ENCODE results near the gene OAT.

The OAT gene

DNA sequence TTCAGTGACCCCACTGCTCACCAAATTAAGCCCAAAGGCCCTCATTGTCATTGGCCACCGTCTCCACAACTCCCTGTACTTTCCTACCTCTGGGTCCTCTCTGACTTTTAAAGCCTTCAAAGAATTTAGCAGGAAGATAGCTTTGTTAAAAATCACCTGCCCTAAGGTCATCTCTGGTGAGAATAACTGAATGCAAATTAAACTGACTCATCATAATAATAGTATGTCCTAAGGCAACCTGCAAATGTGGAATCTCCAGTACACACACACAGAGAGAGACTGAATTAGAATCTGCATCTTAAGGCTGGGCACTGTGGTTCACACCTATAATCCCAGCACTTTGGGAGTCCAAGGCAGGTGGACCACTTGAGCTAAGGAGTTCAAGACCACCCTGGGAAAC, 24.1 kb downstream of the OAT start:
- no peak for DNase-seq

DNA sequence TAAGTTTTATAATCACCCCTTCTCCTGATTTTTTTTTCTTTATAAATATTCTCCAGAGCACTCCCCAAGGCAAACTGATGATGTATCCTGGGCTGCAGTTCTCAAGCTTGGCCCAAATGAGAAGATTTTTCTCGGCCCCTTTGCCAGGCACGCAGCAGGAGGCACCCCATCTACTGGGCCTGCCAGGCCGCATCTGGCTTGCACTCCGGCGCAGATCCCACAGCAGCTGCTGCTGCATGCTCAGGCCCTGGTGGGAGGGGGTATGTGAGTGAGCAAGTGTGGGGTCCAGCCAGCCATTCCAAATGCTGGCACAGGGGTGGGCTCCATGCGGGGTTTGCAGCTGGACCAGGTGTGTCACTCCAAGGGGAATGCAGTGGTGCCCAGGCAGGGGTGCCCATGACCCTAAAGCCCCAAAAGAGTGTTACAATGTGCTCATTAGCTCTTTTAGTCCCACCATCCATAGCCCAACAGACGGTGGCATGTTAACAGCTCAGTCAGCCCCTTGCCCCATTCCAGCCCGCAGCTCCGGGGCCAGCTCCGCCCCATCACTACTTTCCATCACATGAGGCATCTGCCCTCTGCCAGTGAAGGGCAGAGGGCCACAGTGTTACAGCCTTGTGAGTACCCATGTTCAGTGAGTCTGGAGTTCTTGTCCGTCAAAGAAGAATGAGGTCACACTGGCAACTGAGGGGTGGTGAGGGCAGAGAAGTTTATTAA, 25.9 kb downstream of the OAT start:
- DNase-seq: no peak

DNA sequence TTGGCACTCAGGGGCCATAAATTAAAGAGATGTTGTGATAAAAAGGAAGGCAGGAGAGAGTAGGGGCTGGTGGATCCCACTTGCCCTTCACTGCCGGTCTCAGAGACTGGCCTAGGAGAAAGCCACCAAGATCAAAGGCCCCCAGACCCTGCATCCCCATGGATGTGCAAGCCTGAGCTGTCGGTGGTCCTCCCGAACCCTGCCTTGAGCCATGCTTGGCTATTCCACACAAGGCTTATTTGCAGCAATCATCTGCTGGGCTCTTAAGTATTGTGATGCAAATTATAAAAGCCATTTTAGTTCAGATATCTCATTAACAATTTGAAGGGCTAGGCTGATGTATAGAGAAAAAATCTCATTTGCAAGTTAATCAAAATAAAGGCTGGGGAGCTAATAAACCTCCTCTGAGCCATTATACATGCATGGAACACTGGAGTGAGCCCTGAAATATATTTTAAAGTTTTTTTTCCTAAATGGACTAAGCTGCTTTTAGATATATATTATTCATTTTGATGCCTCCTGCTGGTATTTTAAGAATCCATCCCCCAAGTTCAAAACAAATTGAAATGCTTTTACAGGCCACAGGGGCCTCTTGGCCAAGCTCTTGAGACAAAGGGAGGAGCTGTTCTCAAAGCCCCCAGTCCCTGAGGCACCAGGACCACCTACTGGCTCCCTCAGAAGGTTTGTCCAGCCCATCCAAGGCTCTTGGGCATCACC, 28.1 kb downstream of the OAT start:
- no peak for DNase-seq

DNA sequence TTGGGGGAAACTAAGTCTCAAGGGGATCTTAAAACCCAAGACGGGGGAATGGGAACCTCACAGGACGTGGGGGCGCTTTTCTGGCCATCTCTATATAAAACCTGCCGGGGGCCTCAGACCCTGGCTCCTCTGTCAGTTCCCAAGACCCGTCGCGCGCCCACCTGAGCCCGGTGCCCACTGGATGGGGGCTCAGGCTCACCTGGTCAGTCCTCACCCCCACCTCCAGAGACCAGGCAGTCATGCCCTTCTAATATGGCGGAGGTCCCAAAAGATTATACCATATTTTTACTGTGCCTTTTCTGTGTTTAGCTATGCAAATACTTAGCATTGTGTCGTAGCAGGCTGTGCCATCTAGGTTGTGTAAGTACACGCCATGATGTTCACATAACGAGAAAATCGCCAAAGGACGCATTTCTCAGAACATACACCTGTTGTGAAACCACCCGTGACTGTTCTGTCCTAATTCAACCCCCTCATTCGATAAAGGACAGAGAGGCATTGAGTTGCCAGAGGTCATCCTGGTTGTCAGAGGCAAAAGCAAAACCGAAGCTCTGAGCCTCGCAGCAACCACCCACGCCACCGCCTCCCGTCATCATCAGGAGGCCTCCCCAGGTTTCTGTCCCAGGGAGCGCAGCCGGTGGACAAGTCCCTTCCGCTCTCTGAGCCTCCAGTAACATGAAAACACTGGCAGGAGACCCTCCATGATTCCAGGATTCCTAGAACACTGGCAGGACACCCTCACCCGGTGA, 28.9 kb downstream of the OAT start:
- DNase-seq: no peak

DNA sequence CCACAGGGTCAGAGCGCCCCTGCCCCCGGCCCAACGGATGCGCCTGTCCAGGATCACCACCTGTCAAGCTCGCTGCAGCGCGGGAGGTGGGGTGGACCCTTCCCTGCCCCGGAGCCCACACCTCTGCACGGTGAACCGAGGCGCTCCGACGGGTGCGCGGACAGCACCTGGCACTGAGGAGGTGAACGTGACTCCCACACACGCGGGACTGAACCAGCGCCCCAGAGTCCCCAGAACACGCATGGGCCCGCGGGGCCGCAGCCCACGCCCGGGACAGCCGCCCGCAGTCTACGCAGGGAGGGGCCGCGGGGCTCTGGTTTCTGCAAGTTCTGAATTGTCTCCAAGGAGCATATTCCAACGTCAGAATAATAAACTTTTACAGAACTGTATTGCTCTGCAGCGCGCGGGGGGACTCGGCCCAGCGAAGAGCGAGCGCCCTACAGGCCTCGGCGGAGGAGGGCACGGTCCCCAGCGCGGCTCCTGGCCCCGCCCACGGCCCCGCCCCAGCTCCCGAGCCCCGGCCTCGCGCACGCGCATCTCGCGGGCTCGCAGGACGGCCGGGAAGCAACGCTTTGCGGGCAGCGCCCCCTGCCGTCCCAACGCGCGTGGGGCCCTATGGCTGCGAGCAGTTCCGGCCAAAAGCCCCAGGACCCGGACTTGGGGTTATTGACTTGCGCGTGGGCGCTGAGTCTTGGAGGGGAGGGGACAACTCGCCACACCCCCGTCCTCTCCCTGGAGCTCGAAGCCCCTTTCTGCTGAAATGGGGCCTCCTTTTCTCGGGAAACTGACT, 29.7 kb downstream of the OAT start:
- no peak for DNase-seq

DNA sequence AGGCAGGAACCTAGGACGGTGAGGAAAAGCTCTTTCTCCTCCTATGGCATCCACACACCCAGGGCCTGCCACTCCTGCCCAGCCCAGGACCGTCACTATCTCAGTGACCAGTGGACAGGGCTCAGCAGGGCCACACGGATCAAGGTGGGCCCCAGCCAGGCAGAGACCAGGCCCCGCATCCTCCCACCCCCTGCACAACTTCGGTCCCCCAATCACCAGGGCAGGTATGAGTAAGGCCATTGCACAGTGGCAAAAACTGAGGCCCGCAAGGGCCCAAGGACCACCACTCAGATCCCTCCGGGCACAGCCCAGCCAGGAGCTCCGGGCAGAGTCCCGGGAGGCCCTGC, 30.3 kb downstream of the OAT start:
- DNase-seq: no peak

DNA sequence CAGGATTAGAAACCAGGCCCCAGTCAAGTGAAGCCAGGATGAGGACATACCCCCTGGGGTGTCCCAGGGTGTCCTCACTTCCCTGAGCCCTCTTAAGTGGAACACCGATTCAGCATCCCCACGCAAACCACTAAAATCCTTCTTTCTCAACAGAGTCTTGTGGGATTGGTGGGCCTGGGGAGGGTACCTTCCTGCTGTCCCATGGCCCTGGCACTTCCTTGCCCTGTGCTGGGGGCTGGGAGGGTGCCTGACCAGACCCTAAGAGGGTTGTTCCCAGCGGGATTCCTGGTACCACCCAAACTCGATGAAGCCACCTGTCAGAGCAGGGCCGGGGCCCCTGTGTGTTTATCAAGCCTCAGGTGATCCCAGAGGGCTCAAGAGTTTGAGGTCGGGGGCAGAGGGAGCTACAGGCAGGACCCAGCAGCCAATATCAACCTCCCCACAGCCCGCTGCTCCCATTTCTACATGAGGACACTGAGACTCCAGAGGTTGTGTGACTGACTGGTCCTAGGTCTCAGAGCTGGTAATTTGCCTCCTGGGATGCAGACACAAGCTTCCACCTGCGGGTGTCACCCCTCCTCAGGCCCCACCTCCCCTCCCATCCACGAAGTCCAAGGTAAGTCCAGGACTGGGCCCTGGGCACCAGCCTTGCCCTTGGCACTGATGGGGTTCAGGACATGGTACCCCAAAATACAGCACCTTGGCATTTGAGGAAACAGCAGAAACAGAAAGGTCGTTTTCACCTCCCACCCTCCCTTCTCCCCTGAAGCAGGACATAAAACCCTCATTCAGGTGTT, 31.4 kb downstream of the OAT start:
- no peak for DNase-seq

DNA sequence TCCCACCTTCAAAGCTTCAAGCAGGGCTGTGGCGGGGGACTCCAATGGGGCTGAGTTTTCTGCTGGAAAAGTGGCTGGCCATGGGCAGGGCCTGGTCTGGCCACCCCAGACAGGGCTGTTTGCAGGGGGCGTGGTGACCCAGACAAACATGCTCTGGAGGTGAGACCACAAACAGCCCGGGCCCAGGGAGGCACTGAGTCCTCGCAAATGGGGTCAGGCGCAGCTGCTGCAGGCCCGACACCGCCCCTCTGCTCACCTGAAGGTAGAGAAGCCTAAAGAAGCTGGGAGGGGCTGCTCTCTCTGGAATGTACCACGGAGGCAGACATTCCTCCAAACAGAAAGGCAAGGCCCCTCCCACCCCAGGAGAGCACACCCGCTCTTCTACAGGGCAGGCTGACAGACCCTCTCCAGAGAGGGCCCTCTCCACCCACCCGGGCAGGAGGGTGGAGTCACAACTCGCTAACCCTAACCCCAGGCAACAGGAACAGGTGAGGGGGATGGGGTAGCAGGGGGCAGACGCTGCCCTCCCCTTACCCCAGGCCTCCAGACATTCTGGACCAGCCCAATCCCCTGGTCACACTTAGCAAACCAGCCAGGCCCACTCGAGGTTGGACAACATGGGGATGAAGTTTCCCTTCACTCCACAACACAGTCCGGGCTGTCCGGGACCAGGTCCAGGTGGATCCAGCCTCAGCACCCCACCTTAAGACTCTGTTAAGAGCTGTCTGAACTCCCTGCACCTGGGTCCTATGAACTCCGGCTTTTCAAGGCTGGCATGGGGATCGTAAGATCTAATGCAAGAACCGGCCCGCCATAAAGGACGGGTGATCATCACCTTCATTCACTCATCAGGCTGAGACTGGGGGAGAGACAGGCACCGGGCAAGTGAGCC, 32.3 kb downstream of the OAT start:
- no peak for DNase-seq

DNA sequence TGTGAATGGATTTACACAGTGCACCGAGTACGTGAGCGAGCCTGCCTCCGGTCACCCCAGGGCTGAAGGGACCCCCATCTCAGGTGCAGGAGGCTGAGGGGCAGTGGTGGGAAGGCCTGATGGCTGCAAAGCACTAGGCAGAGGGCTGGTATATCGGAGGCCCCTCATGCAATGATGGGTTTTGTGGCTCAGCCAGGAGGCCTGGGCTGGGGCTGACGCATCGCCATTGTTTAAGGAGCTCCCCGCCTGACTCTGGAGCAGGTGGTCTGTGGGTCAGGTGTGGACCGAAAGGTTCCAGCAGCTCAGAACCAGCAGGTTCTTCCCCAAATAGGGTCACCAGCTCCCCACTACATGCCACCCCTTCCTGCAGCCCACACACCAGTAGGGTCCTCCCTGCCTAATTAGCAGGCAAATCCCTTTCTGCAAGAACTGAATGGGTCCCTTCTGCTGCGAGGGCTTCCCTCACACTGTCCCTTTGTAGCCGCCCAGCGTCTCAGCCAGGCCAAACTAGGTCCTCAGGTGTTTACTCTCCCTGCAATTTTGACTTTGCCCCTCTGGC, 33.0 kb downstream of the OAT start:
- no peak for DNase-seq

DNA sequence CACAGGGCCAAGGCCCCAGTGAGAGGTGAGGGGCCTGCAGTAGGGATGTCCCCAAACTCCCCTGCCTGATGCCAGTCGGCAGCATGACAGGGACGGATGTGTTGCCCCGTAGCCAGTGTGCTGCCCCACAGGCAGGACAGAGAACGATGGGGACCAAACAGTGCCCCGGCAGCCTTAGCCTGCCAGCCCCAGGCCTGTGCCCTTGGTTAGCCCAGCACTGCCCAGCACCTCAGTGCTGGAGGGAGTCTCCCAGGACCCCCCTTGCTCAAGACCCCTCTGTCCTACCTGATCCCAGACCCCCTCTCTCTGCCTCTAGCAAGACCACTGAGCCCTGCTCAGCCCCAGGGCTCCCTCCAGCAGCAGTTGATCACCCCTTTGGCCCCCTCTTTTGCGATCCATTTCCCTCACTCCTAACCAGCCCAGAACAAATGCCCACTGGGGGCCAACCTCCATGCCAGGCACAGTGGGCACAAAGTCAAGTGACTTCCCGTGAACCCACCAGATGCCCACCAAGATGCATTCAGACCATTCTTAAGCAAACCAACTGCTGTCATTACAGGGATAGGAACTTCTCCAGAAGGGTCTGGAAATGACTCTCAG, 34.0 kb downstream of the OAT start:
- no peak for DNase-seq

DNA sequence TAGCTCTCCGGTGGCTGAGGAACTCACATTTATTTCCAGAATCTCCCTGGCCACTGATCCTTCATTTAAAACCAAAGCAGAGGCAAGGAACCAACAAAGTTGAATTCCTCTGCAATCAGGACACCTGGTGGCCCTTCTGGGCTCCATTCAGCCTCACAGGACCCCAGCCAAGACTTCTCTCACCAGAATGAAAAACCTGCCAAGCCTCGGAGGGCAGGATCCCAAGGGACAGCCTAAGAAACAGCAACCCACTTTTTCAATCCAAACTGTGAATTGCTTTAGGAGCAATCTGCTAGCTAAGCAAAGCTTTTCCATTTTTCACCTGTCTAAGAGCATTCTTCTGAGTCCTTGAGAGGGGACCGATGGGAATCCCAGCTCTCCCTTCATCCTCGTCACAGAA, 34.6 kb downstream of the OAT start:
- DNase-seq: no peak

DNA sequence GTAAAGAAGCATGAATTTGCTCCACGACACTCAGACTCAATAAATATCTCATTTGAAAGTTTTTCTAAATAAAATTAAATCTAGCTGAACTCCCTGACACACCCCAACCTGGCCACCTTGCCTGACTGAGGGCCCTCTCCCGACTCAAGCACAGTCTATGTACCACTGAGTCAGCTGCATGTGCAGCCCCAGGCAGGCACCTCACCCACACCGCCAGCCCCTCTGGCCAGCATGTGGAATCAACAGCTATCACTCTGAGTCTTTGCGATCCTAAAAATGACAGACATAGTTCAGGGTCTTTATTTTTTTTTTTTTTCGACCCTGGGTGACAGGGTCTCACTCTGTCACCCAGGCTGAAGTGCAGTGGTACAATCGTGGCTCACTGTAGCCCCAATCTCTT, 35.2 kb downstream of the OAT start:
- no peak for DNase-seq

DNA sequence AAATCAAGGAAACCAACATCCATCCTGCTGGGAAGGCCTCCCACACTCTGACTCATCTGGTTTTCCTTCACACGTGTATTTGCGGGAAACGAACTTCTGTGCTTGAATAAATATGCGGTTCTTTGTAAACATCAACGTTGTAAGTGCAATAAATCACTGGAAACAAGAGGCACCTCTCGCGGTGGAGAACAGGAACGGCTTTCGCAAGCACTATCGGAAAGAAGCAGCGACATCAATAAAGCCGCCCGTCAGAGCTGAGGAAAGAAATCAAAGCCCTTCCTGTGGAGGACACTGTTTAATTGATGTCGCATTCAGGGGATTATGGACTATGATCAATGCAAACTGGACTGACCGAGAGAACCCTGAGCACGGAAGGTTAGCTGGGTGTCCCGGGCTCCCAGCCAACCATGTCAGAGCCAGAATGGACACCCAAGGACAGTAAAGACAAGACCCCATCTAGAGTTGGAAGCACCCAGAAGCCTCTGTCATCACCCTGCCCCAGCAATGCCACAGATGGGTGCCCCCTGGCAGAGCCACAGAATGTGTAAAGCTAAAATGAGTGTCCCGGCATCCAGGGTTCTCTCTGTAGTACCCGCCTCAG, 37.6 kb downstream of the OAT start:
- DNase-seq: no peak

DNA sequence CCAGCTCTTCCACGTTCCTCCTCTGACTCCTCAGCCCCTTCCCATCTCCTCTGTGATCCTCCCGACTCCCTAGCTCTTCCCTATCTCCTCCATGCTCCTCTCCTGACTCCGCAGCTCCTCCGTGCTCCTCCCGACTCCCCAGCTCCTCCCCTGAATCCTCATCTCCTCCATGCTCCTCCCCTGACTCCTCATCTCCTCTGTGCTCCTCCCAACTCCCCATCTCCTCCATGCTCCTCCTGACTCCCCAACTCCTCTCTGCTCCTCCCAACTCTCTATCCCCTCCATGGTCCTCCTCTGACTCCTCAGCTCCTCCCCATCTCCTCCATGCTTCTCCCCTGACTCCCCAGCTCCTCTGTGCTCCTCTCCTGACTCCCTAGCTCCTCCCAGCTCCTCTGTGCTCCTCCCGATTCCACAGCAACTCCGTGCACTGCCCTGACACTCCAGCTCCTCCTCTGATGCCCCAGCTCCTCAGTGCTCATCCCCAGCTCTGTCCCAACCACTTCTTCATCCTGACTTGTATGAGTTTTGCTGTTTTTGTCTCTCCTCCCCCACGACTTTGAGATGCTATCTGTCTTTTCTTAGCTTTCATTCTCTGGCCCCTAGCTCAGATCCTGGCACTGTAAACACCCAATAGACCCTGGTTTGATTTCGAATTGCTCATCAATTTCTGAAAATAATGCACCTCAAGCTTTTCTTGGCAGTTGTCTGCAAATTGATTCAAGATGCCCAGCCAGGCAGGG, 38.3 kb downstream of the OAT start:
- no peak for DNase-seq

DNA sequence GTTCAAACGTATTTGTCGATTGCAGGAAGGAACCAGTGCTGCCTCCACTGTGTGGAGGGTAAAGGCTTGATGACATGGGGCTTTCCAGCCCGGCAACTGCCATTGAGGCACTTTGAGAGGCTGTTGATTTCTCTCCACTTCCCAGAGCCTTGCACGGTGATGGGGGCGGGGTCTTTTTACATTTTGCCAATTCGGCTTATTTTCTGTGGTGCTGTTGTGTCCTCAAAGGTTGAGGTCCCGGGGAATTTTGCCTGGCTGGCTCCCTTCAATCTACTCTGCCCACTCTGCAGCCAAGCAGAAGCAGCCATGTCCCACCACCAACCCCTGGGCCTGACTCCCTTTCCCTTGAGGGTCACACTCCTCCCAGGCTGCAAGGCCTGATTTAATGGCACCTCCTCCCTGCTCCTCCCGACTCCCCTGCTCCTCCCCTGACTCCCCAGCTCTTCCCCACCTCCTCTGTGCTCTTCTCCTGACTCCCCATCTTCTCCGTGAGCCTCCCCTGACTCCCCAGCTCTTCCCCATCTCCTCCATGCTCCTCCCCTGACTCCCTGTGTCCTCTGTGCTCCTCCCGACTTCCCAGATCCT, 39.0 kb downstream of the OAT start:
- no peak for DNase-seq

DNA sequence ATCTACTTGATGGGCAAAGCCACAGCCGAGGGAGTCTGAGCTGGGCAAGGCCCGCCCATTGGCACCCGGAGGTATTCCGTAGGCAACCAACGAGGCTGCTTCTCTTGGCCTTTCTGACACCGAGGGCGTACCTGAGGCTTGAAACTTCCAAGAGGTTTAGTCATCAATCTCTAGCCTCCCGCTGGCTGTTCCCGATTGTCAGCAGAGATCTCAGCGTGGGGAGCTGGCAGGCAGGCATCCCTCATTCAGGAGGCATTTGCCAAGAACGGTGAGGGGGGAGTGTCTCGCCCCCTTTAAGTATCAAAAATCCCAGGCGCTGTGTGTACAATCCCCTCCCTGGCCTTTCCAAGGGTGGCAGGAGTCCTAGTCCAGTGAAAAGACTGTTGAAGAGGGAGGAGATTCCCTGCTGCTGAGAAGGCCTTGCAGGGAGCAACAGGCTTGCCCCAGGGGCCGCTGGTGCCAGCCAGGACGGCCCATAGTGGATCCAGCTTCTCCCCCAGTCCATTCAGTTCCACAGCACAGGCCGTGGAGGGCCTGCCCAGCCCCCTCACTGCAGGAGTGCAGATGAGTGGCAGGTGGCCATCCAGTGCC, 39.7 kb downstream of the OAT start:
- DNase-seq: no peak

DNA sequence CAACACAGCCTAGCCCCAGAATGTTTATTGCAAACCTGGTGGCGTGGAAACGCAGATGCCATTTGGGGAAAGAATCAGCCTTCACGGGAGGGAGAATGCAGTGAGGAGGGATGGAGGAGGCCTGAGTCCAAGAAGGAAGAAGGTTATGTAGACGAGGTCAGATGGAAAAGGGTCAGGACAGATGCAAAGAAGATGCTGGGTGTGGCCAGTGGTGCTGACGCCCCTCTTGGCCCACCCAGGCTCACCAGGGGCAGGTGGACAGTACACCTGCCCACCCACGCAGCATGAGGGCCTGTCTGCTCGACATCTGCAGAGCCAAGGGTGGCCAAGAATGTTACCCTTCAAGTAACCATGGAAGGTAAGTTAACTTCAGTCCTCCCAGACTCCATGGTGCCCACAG, 40.5 kb downstream of the OAT start:
- DNase-seq: no peak

DNA sequence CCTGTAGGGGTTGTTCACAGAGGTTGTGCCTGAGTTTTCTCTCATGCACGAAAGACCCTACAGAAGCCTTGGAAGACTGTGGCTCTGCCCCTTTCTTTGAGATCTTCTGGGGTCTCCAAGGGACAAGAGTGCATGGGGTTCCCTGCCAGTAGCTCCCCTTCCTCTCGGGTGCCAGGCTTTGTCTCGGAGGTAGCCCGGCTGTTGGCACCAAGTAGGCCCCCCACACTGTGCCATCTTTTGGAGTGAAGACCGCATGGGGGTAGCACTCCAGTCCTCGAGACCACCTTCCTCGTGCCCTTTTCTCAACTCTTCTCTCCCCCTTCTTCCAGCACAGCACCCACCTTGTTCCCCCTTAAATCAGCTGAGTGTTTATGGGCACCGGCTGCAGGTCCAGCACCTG, 41.6 kb downstream of the OAT start:
- DNase-seq: no peak

DNA sequence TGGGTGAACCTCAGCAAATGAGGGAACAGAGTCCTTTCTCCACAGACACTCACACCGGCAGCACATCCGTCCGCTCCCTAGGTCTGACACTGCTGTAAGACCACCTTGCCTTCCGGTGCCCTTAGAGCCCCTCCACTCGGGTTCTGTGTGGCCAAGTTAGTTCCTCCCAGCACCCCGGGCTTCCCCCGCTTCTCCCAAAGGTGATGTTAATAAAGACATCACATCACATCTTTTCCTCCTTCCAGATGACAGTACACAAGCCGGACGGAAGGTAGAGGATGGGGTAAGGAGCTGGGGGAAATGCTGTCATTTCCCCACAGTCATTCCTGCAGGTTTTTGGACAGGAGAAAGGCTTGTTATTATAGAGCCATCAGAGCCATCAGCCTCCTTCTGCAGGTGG, 42.3 kb downstream of the OAT start:
- DNase-seq: no peak
